SK-N-SH (cell line): ENCODE results near the gene BCL11A.

Source experiments
- CHD2 ChIP-seq: fragments of 150-350 bp; IDR thresholded peaks from 2 replicates; pipeline ENCODE4 v1.6.1; 2018; ENCODE audit warnings: low read length; ENCODE audit not compliant: partially characterized antibody
- EP300 ChIP-seq, 2 experiments: IDR thresholded peaks; 2 replicates each; pipeline versions ENCODE4 v1.4.0 to v1.6.1; 2012; ENCODE audit warnings: borderline replicate concordance in 1 of 2, low read depth in 1 of 2, low read length in 1 of 2
- FOSL2 ChIP-seq: IDR thresholded peaks from 2 replicates; pipeline ENCODE4 v1.4.0; 2012; ENCODE audit warnings: low read depth, mild to moderate bottlenecking, moderate library complexity, borderline replicate concordance
- NFIC ChIP-seq: IDR thresholded peaks from 2 replicates; pipeline ENCODE4 v1.4.0; 2012; ENCODE audit warnings: borderline replicate concordance
- NRF1 ChIP-seq: IDR thresholded peaks from 2 replicates; pipeline ENCODE4 v1.6.1; 2012; ENCODE audit warnings: low read depth, mild to moderate bottlenecking, low read length
- POLR2AphosphoS5 ChIP-seq: IDR thresholded peaks from 2 replicates; pipeline ENCODE4 v1.6.1; 2012; ENCODE audit warnings: low read depth, low read length
- RAD21 ChIP-seq: IDR thresholded peaks from 2 replicates; pipeline ENCODE4 v1.6.1; 2012; ENCODE audit warnings: mild to moderate bottlenecking, low read length
- RXRA ChIP-seq: IDR thresholded peaks from 2 replicates; pipeline ENCODE4 v1.4.0; 2012; ENCODE audit warnings: low read depth, mild to moderate bottlenecking, borderline replicate concordance
- USF2 ChIP-seq: fragments of 150-350 bp; IDR thresholded peaks from 2 replicates; pipeline ENCODE4 v1.6.1; 2017; ENCODE audit warnings: antibody characterized with exemption, low read length, low read depth, borderline replicate concordance
- TF ChIP-seq, protein P1 (sequence below): fragments of 200-600 bp; sonication (generic); IDR thresholded peaks from 2 replicates; pipeline ENCODE4 v1.6.1; 2017; ENCODE audit warnings: antibody characterized with exemption, mild to moderate bottlenecking, moderate library complexity

- TF ChIP-seq, protein P1, sequence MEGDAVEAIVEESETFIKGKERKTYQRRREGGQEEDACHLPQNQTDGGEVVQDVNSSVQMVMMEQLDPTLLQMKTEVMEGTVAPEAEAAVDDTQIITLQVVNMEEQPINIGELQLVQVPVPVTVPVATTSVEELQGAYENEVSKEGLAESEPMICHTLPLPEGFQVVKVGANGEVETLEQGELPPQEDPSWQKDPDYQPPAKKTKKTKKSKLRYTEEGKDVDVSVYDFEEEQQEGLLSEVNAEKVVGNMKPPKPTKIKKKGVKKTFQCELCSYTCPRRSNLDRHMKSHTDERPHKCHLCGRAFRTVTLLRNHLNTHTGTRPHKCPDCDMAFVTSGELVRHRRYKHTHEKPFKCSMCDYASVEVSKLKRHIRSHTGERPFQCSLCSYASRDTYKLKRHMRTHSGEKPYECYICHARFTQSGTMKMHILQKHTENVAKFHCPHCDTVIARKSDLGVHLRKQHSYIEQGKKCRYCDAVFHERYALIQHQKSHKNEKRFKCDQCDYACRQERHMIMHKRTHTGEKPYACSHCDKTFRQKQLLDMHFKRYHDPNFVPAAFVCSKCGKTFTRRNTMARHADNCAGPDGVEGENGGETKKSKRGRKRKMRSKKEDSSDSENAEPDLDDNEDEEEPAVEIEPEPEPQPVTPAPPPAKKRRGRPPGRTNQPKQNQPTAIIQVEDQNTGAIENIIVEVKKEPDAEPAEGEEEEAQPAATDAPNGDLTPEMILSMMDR = no peak
- TF ChIP-seq RAD21 = no peak
- no peak for TF ChIP-seq USF2
- TF ChIP-seq NFIC = no peak
- no peak for TF ChIP-seq EP300 (IDR thresholded peaks at IDR 0.05; ENCODE audit: borderline replicate concordance in 1 of 2, low read depth in 1 of 2, low read length in 1 of 2)
- no peak for TF ChIP-seq RXRA
- TF ChIP-seq POLR2AphosphoS5 = no peak
- no peak for TF ChIP-seq CHD2
- TF ChIP-seq NRF1 = no peak
- no peak for TF ChIP-seq FOSL2
Observed at GRCh38 chr2:60486551-60486950, 66.9 kb downstream of the BCL11A start.
